ENCODE measurements around the gene RAP1GDS1. TPM values are rescaled to one million over a fixed set of nuclear protein-coding genes. Genes with fewer than 3 reads are reported as not detected.

The RAP1GDS1 gene
- total RNA-seq, 4 donors from 2014 or later, result 29.8 to 52.2 (median 34.7) TPM

DNA sequence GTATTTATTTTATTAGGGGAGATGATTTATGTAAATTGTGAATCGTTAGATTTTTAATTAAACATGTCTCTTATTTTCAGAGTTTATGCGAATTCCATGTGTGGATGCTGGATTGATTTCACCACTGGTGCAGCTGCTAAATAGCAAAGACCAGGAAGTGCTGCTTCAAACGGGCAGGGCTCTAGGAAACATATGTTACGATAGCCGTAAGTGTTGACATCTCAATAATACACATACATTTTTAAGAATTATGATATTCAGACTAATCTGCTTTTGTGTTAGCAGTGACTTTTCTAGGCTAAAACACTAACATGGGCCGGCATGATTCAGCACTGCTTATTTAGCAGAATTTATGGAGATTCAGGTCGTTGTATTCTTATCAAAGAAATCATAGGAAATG, 91.2 kb downstream of the RAP1GDS1 start:
- Histone ChIP-seq H3K4me3 (no peak overlapping the region), H3K9me3 (no peaks in the 10 kb centered on the region), H3K27me3 (no peaks in the 10 kb centered on the region), H3K36me3 (peaks cover 0 to 5% (median 0%) of the 10 kb centered on the region in 4 donors), H3K27ac (replicated peaks in 1 of 4) (no peak overlapping the region), H3K4me1 (peaks cover 0 to 4% (median 0%) of the 10 kb centered on the region in 4 donors)
- 57% methylated on average over 7 of the region's 7 CpGs for WGBS
- intact Hi-C loops (cut with DNase I), result no loop called here
- no peak for DNase-seq (ENCODE audit: extremely low spot score)
- TF ChIP-seq POLR2AphosphoS5 (IDR thresholded peaks at IDR 0.05) (no peak), EP300 (IDR thresholded peaks at IDR 0.05) (no peak), CTCF (IDR thresholded peaks at IDR 0.05) (no peak)

- intact Hi-C loops (cut with DNase I), result no loop called here
- peaks cover 0 to 4% (median 0%) of the 10 kb centered on the region in 4 donors for H3K4me1 ChIP-seq
- no peak overlapping the region for H3K27ac ChIP-seq (replicated peaks in 1 of 4)
- no peaks in the 10 kb centered on the region for H3K27me3 ChIP-seq
- DNase-seq (ENCODE audit: extremely low spot score), result no peak
- H3K9me3 ChIP-seq, result no peaks in the 10 kb centered on the region
- TF ChIP-seq POLR2A (IDR thresholded peaks at IDR 0.05; ENCODE audit: low read depth), result no peak
- no peak for TF ChIP-seq POLR2AphosphoS5 (IDR thresholded peaks at IDR 0.05)
- no peak for TF ChIP-seq EP300 (IDR thresholded peaks at IDR 0.05)
- TF ChIP-seq CTCF (IDR thresholded peaks at IDR 0.05), result no peak
- 83% methylated on average over 4 of the region's 4 CpGs for WGBS
- peaks cover 0 to 5% (median 0%) of the 10 kb centered on the region in 4 donors for H3K36me3 ChIP-seq
- H3K4me3 ChIP-seq, result no peak overlapping the region
Measured at GRCh38 chr4:98352940-98353339, 91.8 kb downstream of the RAP1GDS1 start.

- no peak for TF ChIP-seq CTCF (IDR thresholded peaks at IDR 0.05)
- TF ChIP-seq EP300 (IDR thresholded peaks at IDR 0.05), result no peak
- TF ChIP-seq POLR2AphosphoS5 (IDR thresholded peaks at IDR 0.05), result no peak
Measured at GRCh38 chr4:98358630-98359248, 97.6 kb downstream of the RAP1GDS1 start.

DNA sequence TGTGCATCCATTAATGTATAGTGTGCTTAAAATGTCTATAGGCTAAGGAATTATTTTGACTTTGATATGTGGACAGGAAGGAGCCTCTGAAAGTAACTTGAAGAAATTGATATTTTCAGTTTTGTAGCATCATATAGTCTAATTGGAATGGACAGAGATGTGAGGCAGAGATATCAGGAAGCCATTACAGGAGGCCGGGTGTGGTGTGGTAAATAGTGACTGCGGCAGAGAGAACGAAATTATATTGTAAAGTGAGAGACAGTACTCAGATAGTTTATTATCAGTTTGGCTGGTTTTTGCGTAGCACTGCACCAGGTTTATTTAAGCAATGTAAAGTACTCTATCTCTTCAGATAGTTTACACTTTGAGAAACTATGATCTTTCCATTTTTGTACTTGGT, 98.5 kb downstream of the RAP1GDS1 start:
- 85% methylated on average over 4 of the region's 4 CpGs for WGBS
- intact Hi-C loops (cut with DNase I), result no loop called here

More at GRCh38 chr4:98358630-98359248, 97.6 kb downstream of the RAP1GDS1 start:
- Histone ChIP-seq H3K27me3 (no peaks in the 10 kb centered on the region), H3K4me1 (no peaks in the 10 kb centered on the region), H3K4me3 (no peak overlapping the region), H3K27ac (replicated peaks in 1 of 4) (no peak overlapping the region), H3K9me3 (no peaks in the 10 kb centered on the region), H3K36me3 (peaks cover 0 to 3% (median 0%) of the 10 kb centered on the region in 4 donors)
- WGBS, result 99% methylated on average over 2 of the region's 2 CpGs
- DNase-seq (ENCODE audit: extremely low spot score), result no peak
- intact Hi-C loops (cut with DNase I), result no loop called here

More for the DNA sequence above, 98.5 kb downstream of the RAP1GDS1 start:
- TF ChIP-seq POLR2A (IDR thresholded peaks at IDR 0.05; ENCODE audit: low read depth), result no peak
- no peak for TF ChIP-seq POLR2AphosphoS5 (IDR thresholded peaks at IDR 0.05)
- no peak for TF ChIP-seq CTCF (IDR thresholded peaks at IDR 0.05)
- TF ChIP-seq EP300 (IDR thresholded peaks at IDR 0.05), result no peak
- no peak overlapping the region for H3K27ac ChIP-seq (replicated peaks in 1 of 4)
- peaks cover 0 to 3% (median 0%) of the 10 kb centered on the region in 4 donors for H3K36me3 ChIP-seq
- H3K4me1 ChIP-seq, result no peaks in the 10 kb centered on the region
- H3K4me3 ChIP-seq, result no peak overlapping the region
- no peak for DNase-seq (ENCODE audit: extremely low spot score)
- H3K27me3 ChIP-seq, result no peaks in the 10 kb centered on the region
- H3K9me3 ChIP-seq, result no peaks in the 10 kb centered on the region

All from esophagus muscularis mucosa (tissue), 4 donors.